Activated naive CD4-positive, alpha-beta T cell treated with anti-CD3 and anti-CD28 coated beads for 36 hours (primary cell): Measurements from ENCODE around the gene MEIOC. TPM values are rescaled to one million over a fixed set of nuclear protein-coding genes. Genes with fewer than 3 reads are reported as not detected.
A peak's percentile ranks its signal among the peaks of the same experiment; 100 is the strongest.
"Not testable (repeated sequence)": the region's sequence is repeated elsewhere in the genome, so short reads cannot be mapped to it uniquely, and the experiment has no call there.

ENCODE experiments used
- CTCF ChIA-PET: fragments of 350-600 bp; sonication (Branson Sonifier 250); formaldehyde crosslinking; loops from one replicate; lab custom pipeline; 2021; ENCODE audit warnings: antibody characterized with exemption; lab: Charles Lee
- DNase-seq: peaks from one replicate; pipeline ENCODE4 v3.0.0-alpha.2; 2020
- H3K27ac Mint-ChIP-seq: one replicate; pipeline ENCODE4 v1.8.0; 2021; ENCODE audit warnings: mild to moderate bottlenecking, mixed read lengths
- H3K27me3 Mint-ChIP-seq: one replicate; pipeline ENCODE4 v1.8.0; 2021; ENCODE audit warnings: low read depth, mixed read lengths
- H3K36me3 Mint-ChIP-seq: one replicate; pipeline ENCODE4 v1.8.0; 2021; ENCODE audit warnings: low read depth, mixed read lengths
- H3K4me1 Mint-ChIP-seq: one replicate; pipeline ENCODE4 v1.8.0; 2021; ENCODE audit warnings: low read depth, mixed read lengths
- H3K4me3 Mint-ChIP-seq: one replicate; pipeline ENCODE4 v1.8.0; 2021; ENCODE audit warnings: mild to moderate bottlenecking, moderate library complexity, mixed read lengths
- H3K9me3 Mint-ChIP-seq: one replicate; pipeline ENCODE4 v1.8.0; 2021; ENCODE audit warnings: mixed read lengths
- intact Hi-C: fragments of 100-400 bp; cut with micrococcal nuclease; formaldehyde crosslinking; loops from one replicate; pipeline ENCODE4 v1.15.1; 2023
- total RNA-seq, 2 experiments: library from RNA; stranded (reverse); gene quantifications; one replicate each; pipeline ENCODE4 v1.2.3, GENCODE V29; 2021

MEIOC gene
- under 1 TPM in 1 of 2 experiments, not detected in 1; 0.05 TPM for total RNA-seq

DNA sequence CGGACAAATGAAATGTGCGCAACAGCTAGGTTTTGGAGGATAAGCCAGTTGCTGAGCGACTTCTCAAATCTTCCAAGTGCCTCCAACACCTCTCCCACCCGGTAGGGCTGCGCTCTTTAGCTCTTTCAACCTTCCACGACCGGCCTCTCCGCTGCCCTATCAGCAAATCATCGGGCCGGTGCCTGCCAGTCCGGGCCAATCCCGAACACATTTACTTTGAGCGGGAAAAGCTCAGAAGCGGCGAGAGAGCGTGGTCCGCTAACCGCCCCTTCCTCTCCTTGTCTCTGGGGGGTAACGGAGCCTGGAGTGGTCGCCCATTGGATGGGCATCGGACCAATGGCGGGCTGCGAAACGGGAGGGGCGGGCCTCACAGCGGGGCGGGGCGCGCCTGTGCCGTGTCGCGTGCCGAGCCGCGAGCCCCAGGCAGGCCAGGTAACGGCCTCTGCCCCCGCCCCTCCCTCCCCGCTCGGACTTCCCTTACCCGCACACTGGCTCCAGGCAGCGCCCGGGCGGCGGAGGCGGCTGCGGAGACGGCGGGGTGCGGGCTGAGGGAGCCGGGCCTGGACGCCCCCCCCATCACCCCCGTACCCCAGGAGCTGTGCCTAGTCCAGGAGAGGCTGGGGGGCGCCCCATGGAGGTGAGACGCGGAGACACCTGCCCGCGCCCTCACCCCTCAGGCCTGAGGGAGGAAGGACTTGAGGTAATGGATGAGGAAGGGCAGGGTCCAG, at the start of gene MEIOC:
Gene MEIOC (plus strand): TSS at position 486 of the 728 bp plus-strand sequence. CDS start 146 bp downstream, at position 632.
- Mint-ChIP-seq H3K4me1 (peaks cover 6% of the 10 kb centered on the region), H3K4me3 (peak within 1 kb of the TSS; percentile 46), H3K36me3 (no peaks in the 10 kb centered on the region), H3K27me3 (peaks cover 27% of the 10 kb centered on the region), H3K9me3 (no peaks in the 10 kb centered on the region), H3K27ac (no peak within 1 kb of the TSS)
- CTCF ChIA-PET: interaction anchor here (0.7 to 1.4 kb wide), 3 partner anchors 10 to 51 kb away, joined by 3 to 5 read pairs (median 4); no protein-coding TSS in a partner anchor
- intact Hi-C loops: no loop called here
- peak; percentile 34 for DNase-seq

GRCh38 chr17:44606658-44607057, 49.6 kb upstream of the MEIOC start:
- no peak for DNase-seq
- Mint-ChIP-seq H3K36me3 (no peaks in the 10 kb centered on the region), H3K9me3 (no peaks in the 10 kb centered on the region), H3K4me3 (no peak overlapping the region), H3K27ac (no peak overlapping the region), H3K4me1 (no peaks in the 10 kb centered on the region), H3K27me3 (peaks cover 2% of the 10 kb centered on the region)
- CTCF ChIA-PET: interaction anchor here (1.3 kb wide), 1 partner anchor 84 kb away, joined by 6 read pairs; no protein-coding TSS in a partner anchor
- intact Hi-C loops: no loop called here

DNA sequence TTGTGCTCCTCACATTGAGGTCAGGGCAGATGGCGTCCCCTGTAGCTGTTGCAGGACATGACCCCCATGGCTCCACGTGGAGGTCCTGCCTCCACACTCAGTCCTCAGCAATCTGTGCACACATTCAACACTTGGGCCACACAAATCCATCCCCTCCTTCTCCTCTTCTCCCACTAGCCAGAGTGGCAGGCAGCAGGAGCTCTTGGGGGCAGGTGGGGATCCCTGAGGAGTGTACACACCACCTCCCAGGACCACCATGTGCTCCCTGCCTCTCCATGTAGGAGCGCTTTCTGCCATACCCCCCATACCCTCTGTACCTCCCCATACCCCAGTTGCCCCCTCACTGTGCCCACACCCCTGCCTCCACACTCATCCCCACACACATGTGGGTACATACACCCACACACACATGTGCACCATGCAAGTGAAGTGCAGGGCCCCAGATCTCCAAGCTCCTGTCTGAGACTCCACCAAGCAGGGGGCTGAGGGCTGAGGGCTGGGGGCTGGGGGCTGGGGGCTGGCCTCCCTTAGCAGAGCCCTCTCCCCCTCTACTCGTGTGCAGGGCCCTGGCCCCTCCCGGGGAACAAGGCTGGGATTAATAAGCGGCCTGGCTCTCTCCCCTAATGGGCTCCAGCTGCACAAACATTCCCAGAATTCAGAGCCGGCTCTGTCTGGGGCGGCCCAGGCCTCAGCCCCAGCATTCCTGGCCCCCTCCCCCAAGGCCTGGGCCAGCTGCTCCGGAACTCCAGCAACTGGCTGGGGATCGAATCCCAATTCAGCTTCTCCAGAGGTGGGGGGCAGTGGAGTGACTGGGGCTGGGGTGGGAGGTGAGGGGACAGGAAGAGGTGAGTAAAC, 48.2 kb upstream of the MEIOC start:
- CTCF ChIA-PET: interaction anchor here (0.5 to 1.3 kb wide), 3 partner anchors 41 to 409 kb away, joined by 4 to 6 read pairs (median 4); no protein-coding TSS in a partner anchor
- no peaks in the 10 kb centered on the region for H3K36me3 Mint-ChIP-seq
- DNase-seq: no peak
- H3K27ac Mint-ChIP-seq: no peak overlapping the region
- H3K4me3 Mint-ChIP-seq: no peak overlapping the region
- peaks cover under 1% of the 10 kb centered on the region for H3K27me3 Mint-ChIP-seq
- intact Hi-C loops: no loop called here
- no peaks in the 10 kb centered on the region for H3K9me3 Mint-ChIP-seq
- H3K4me1 Mint-ChIP-seq: no peaks in the 10 kb centered on the region

DNA sequence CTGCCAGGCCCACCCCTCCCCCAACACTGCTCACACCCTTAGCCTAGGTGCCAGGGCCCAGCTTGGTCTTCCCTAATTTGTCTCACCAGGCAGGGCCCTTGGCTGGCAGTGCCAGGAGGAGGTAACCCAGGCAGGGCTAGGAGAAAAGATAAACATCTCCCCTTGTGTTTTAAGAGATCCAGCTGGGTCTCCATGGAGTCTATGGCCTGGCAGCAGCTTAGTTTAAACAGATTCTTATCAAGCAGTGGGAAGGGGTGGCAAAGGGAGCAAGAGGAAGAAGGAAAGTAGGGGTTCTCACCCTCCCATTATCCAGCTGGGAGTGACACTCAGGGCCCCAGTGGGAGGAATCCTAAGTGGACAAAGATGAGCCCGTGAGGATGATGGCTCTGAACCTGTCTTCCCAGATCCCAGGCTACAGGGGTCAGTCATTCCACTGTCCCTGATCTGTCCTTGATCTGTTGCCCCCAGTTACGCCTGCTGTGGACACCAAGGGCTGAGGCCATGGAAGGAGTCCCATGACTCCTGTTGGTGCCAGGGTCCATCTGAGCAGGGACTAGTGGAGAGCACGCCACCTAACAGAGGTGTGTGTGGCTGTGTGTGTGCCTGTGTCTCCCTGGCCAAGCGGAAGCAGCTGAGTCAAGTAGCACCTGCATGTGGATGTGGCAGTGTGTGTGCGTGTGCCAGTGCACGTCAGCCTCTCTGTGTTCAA, 47.4 kb upstream of the MEIOC start:
- no peak overlapping the region for H3K27ac Mint-ChIP-seq
- H3K4me1 Mint-ChIP-seq: no peaks in the 10 kb centered on the region
- H3K36me3 Mint-ChIP-seq: no peaks in the 10 kb centered on the region
- DNase-seq: no peak
- H3K27me3 Mint-ChIP-seq: peaks cover 3% of the 10 kb centered on the region
- no peak overlapping the region for H3K4me3 Mint-ChIP-seq
- CTCF ChIA-PET: interaction anchor here (0.5 kb wide), 1 partner anchor 41 kb away, joined by 4 read pairs; no protein-coding TSS in a partner anchor
- intact Hi-C loops: no loop called here
- no peaks in the 10 kb centered on the region for H3K9me3 Mint-ChIP-seq

GRCh38 chr17:44610331-44610730, 45.9 kb upstream of the MEIOC start:
- no peak overlapping the region for H3K27ac Mint-ChIP-seq

DNA sequence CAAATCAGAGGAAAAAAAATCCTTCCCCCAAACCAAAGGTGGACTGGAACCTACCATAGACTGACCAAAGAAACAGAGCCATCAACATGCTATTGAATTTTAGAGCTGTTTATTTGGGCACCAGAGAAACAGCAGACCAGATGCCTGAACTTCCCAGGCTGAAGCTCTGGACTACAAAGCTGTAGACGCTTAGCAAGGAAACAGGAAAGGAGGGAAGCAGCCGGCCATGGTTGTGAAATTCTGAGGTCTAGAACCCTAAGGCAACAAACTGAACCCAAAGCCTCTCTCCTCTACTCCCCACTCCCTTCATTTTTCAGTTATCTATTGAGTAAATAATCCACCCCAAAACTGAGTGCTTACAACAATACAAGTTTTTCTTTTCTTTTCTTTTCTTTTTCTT, 45.4 kb upstream of the MEIOC start:
- CTCF ChIA-PET: interaction anchor here (0.6 kb wide), 1 partner anchor 166 kb away, joined by 3 read pairs; no protein-coding TSS in a partner anchor
- Mint-ChIP-seq H3K9me3 (no peaks in the 10 kb centered on the region), H3K27ac (no peak overlapping the region), H3K4me3 (no peak overlapping the region), H3K4me1 (no peaks in the 10 kb centered on the region), H3K36me3 (no peaks in the 10 kb centered on the region), H3K27me3 (peaks cover 8% of the 10 kb centered on the region)
- no peak for DNase-seq
- intact Hi-C loops: no loop called here

More at GRCh38 chr17:44610331-44610730, 45.9 kb upstream of the MEIOC start:
- H3K9me3 Mint-ChIP-seq: no peaks in the 10 kb centered on the region
- peaks cover 8% of the 10 kb centered on the region for H3K27me3 Mint-ChIP-seq
- DNase-seq: no peak
- no peaks in the 10 kb centered on the region for H3K4me1 Mint-ChIP-seq
- H3K36me3 Mint-ChIP-seq: no peaks in the 10 kb centered on the region
- no peak overlapping the region for H3K4me3 Mint-ChIP-seq
- intact Hi-C loops: no loop called here
- CTCF ChIA-PET: interaction anchor here (0.6 to 1.0 kb wide), 3 partner anchors 10 to 235 kb away, joined by 3 read pairs; no protein-coding TSS in a partner anchor

GRCh38 chr17:44614862-44615261, 41.4 kb upstream of the MEIOC start:
- Mint-ChIP-seq H3K4me1 (no peaks in the 10 kb centered on the region), H3K9me3 (no peaks in the 10 kb centered on the region), H3K27me3 (peaks cover 12% of the 10 kb centered on the region), H3K27ac (no peak overlapping the region), H3K36me3 (no peaks in the 10 kb centered on the region), H3K4me3 (no peak overlapping the region)
- intact Hi-C loops: no loop called here
- no peak for DNase-seq
- CTCF ChIA-PET: no interaction called here

- H3K4me3 Mint-ChIP-seq, DNase-seq, H3K9me3 Mint-ChIP-seq, H3K36me3 Mint-ChIP-seq, H3K4me1 Mint-ChIP-seq, H3K27ac Mint-ChIP-seq, intact Hi-C loops: not testable (repeated sequence)
- H3K27me3 Mint-ChIP-seq: peaks cover 12% of the 10 kb centered on the region
- CTCF ChIA-PET: interaction anchor here (0.6 kb wide), 1 partner anchor 126 kb away, joined by 3 read pairs; no protein-coding TSS in a partner anchor
These were observed 37.6 kb upstream of the MEIOC start for GRCh38 chr17:44618652-44619051.

DNA sequence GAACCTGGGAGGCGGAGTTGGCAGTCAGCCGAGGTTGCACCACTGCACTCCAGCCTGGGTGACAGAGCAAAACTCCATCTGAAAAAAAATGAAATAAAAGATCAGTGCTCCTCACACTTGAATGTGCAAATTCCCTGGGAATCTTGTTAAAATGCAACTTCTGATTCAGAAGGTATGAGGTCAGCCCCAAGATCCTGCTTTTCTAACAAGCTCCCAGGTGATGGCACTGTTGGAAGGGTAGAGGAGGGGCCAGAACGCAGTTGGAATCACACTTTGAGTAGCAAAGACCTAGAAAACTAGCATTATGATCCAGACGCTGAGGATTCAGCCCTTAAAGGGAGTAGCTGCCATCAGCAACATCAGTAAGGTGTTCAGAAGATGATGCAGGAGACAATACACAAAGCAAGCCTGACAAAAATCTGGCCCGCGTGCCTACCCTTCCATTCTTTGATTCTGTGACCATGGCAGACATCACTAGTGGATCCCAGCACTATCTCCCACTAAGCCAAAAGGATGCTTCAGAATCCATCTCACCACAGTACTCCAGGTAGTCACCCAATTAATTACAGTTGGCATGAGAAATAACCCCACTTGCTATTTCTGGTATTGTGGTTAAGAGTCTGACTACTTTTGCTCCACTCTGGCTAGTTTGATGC, 33.1 kb upstream of the MEIOC start:
- intact Hi-C loops: no loop called here
- H3K36me3 Mint-ChIP-seq: no peaks in the 10 kb centered on the region
- CTCF ChIA-PET: no interaction called here
- H3K27ac Mint-ChIP-seq: no peak overlapping the region
- no peaks in the 10 kb centered on the region for H3K4me1 Mint-ChIP-seq
- no peak overlapping the region for H3K4me3 Mint-ChIP-seq
- H3K9me3 Mint-ChIP-seq: no peaks in the 10 kb centered on the region
- no peak for DNase-seq
- H3K27me3 Mint-ChIP-seq: peaks cover 9% of the 10 kb centered on the region

DNA sequence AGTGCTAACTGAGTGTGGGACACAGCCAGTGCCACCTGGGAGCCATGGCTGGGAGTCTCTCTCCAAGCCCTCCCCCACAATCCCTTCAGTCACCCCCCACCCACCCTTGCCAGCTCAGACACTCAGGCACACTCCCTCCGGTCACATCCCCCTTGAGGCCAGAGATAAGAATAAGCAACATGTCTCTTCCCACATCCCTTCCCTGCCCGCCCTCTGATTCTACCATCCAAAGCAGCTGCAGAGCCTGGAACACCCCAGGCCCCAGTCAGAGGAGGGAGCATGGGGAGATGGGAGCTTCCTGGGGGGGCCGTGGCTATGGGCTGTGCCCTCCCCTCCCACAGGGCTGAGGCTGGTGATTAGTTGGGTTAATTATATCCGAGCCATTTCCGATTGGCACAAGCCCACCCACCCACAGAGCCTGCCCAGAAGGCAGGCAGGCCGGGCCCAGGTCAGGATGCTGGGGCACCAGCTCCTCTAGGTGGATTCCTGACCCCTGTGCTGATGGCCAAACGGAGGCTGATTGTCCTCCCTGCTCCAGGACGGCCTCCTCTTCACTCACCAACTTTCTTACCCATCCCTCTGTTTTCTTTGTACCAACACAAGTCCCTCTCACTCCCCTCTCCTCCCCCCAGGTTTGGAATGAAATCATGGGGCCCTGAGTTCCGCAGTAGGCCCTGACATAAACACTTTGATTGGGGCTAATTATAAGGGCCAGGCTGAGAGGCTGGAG, 28.6 kb upstream of the MEIOC start:
- CTCF ChIA-PET: interaction anchor here (1.1 kb wide), 1 partner anchor 104 kb away, joined by 3 read pairs; no protein-coding TSS in a partner anchor
- no peaks in the 10 kb centered on the region for H3K4me1 Mint-ChIP-seq
- no peak overlapping the region for H3K27ac Mint-ChIP-seq
- no peak overlapping the region for H3K4me3 Mint-ChIP-seq
- H3K9me3 Mint-ChIP-seq: no peaks in the 10 kb centered on the region
- peaks cover 6% of the 10 kb centered on the region for H3K27me3 Mint-ChIP-seq
- no peaks in the 10 kb centered on the region for H3K36me3 Mint-ChIP-seq
- DNase-seq: no peak
- intact Hi-C loops: no loop called here
